Chondrocyte (in vitro differentiated cells): ENCODE data around the gene RNU2-1. TPM values are rescaled to one million over a fixed set of nuclear protein-coding genes. Genes with fewer than 3 reads are reported as not detected.
"Not testable (repeated sequence)": the region's sequence is repeated elsewhere in the genome, so short reads cannot be mapped to it uniquely, and the experiment has no call there.

ENCODE experiments used
- DNase-seq: peaks from one replicate; pipeline ENCODE4 v3.0.0; 2021; ENCODE audit warnings: mixed read lengths, low spot score
- H3K27ac Mint-ChIP-seq: one replicate; pipeline ENCODE4 v1.8.0; 2021; ENCODE audit warnings: mild to moderate bottlenecking, moderate library complexity, mixed read lengths; ENCODE audit not compliant: unreplicated experiment
- H3K27me3 Mint-ChIP-seq: 2 replicates; pipeline ENCODE4 v1.8.0; 2021; ENCODE audit warnings: low read depth, mixed read lengths
- H3K36me3 Mint-ChIP-seq: 2 replicates; pipeline ENCODE4 v1.8.0; 2021; ENCODE audit warnings: low read depth, mixed read lengths
- H3K4me1 Mint-ChIP-seq: 2 replicates; pipeline ENCODE4 v1.8.0; 2021; ENCODE audit warnings: low read depth, mild to moderate bottlenecking, mixed read lengths
- H3K4me3 Mint-ChIP-seq: one replicate; pipeline ENCODE4 v1.8.0; 2021; ENCODE audit warnings: mild to moderate bottlenecking, moderate library complexity, mixed read lengths; ENCODE audit not compliant: unreplicated experiment
- H3K9me3 Mint-ChIP-seq: 2 replicates; pipeline ENCODE4 v1.8.0; 2021; ENCODE audit warnings: low read depth, mixed read lengths
- total RNA-seq: library from RNA; stranded (reverse); gene quantifications from 3 replicates; pipeline ENCODE4 v1.2.1, GENCODE V29; 2021
- TF ChIP-seq, protein P1 (sequence below): fragments of 200-600 bp; sonication (generic); IDR thresholded peaks from 2 replicates; pipeline ENCODE4 v1.5.0; 2021; ENCODE audit warnings: antibody characterized with exemption, mild to moderate bottlenecking, moderate library complexity

Gene RNU2-1
- total RNA-seq, 1 donor from 2014 or later, result 2,934 TPM

DNA sequence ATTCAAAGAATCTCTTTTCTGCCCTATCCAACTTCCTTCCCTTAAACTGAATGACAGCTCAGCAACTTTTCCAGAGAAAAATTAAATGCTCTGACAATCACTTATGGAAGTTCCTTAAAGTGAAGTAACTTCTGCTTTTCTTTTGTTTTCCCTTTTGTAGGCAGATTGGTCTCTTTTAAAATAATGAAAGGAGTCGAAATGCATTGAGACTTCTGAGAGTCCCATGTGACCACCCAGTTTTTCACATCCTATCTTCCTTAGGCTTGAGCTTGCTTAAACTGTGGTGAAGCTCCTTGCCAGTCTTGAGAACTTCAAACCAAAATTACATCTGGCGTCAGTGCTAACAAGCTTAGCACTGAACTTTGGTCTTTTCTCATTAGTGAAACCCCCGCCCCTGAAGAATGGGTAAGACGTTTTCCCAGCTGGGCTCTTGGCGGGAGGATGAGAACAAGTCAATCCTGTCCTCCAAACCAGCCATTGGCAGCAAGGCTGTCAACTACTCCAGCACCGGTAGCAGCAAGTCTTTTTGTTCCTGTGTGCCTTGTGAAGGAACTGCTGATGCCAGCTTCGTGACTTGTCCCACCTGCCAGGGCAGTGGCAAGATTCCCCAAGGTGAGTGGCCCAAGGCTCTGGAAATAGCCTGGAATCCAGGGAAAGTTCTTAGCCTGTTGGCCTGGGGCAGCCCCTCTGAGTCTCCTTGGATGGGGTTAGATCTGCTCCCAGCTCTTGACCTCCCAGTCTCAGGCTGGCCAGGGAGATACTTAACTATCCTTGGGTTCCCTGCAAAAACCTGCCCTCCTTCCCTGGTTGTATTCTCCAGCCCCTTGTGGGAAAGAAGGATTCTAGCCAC lies 20.9 kb downstream of the RNU2-1 start:
- H3K27me3 Mint-ChIP-seq, result no peaks in the 10 kb centered on the region
- no peaks in the 10 kb centered on the region for H3K9me3 Mint-ChIP-seq
- peak overlapping the region; percentile 98 for H3K4me3 Mint-ChIP-seq
- H3K36me3 Mint-ChIP-seq, result peaks cover 20% of the 10 kb centered on the region
- peak overlapping the region; percentile 97 for H3K27ac Mint-ChIP-seq
- TF ChIP-seq, protein P1, sequence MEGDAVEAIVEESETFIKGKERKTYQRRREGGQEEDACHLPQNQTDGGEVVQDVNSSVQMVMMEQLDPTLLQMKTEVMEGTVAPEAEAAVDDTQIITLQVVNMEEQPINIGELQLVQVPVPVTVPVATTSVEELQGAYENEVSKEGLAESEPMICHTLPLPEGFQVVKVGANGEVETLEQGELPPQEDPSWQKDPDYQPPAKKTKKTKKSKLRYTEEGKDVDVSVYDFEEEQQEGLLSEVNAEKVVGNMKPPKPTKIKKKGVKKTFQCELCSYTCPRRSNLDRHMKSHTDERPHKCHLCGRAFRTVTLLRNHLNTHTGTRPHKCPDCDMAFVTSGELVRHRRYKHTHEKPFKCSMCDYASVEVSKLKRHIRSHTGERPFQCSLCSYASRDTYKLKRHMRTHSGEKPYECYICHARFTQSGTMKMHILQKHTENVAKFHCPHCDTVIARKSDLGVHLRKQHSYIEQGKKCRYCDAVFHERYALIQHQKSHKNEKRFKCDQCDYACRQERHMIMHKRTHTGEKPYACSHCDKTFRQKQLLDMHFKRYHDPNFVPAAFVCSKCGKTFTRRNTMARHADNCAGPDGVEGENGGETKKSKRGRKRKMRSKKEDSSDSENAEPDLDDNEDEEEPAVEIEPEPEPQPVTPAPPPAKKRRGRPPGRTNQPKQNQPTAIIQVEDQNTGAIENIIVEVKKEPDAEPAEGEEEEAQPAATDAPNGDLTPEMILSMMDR, result no peak
- no peak for DNase-seq
- peaks cover 33% of the 10 kb centered on the region for H3K4me1 Mint-ChIP-seq

DNA sequence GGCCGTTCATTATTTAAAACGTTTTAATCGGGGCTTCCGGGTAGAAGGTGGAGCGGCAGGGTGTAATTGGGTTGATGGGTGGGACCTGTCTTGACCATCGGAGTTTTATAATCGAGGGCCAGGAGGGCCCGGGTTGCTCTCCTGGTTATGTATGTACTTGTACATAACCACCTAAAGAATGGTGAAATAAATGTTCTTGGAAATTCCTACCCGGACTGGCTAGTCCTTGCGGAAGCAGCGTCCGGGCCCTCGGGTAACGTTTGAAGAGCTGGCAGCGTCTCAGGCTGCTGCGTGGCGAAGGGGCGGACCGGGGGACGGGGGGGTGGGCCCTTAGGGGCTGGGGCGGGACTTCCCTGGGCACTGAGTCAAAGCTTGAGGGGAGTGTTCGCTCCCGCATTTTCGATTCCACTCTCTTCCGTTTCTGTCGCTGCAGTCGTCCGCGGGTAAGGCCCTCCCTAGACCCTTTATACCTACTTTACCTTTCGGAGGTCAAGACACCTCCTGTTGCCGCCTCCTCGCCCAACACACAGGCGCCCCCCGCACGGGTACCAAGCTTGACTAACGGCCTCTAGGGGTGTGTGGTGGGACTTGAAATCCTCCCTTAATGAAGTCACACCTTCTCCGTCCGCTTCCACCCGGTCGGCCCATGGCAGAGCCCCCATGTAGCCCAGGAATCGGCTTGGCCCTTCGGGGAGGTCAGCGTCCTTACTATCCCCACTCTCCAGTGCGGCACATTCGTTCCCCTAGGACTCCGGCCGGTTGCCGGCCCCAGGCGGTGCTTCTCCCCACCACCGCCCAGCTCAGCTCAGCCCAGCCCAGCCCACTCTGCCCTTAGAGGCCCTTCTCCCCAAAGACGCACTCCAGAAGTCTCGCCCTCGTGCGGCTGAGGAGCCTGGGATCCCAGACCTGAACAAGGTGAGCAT lies 22.0 kb downstream of the RNU2-1 start, which contains the start of gene TMEM106A:
TSS of gene TMEM106A (plus strand) at position 396 of the 923 bp plus-strand sequence. CDS start 1,167 bp downstream, outside the sequence.
- peaks cover 33% of the 10 kb centered on the region for H3K4me1 Mint-ChIP-seq
- no peaks in the 10 kb centered on the region for H3K9me3 Mint-ChIP-seq
- peak; percentile 88 for DNase-seq
- H3K4me3 Mint-ChIP-seq, result peak within 1 kb of the TSS; percentile 98
- no peaks in the 10 kb centered on the region for H3K27me3 Mint-ChIP-seq
- TF ChIP-seq, protein P1, result peak; percentile 75
- peaks cover 21% of the 10 kb centered on the region for H3K36me3 Mint-ChIP-seq
- peak within 1 kb of the TSS; percentile 97 for H3K27ac Mint-ChIP-seq

DNA sequence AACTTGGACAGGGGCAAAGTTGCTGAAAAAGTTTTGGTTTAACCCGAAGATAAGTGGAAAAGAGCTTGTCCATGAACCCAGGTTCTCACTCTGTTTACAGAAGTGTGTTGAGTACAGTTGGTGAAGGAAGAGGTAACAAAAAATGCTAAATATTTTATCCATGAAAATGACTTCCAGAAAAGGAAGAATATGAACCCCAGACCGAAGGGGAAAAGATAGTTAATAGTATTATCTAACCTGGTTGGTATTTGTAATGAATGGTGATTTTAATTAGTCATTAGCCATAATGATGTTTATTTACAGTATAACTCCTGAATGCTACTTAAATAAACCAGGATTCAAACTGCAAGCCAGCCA lies 22.7 kb downstream of the RNU2-1 start:
- Mint-ChIP-seq H3K27ac (peak overlapping the region; percentile 97), H3K9me3 (no peaks in the 10 kb centered on the region), H3K27me3 (no peaks in the 10 kb centered on the region), H3K4me3 (peak overlapping the region; percentile 98), H3K4me1 (peaks cover 33% of the 10 kb centered on the region), H3K36me3 (peaks cover 18% of the 10 kb centered on the region)
- no peak for DNase-seq
- TF ChIP-seq, protein P1, result no peak

DNA sequence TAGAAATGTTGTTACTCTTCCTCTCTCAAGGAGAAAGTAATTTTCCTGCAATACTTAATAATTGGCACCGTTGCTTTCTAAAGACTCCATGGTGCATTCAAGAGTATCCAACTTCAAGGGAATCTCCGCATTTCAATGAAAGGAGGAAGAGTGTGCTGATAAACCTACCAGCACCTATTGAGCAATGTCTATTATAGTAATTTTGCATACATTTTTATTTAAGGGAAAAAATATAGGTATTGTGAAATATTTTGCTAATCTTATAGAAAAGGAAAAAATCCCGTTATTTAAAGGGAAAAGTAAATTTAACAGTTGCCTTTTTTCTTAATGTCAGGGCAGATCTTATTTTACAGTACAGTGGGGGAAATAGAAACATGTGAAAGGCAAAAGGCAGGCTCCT lies 23.2 kb downstream of the RNU2-1 start:
- Mint-ChIP-seq H3K4me1 (peaks cover 33% of the 10 kb centered on the region), H3K27ac (peak overlapping the region; percentile 97), H3K4me3 (peak overlapping the region; percentile 98), H3K27me3 (no peaks in the 10 kb centered on the region), H3K36me3 (peaks cover 14% of the 10 kb centered on the region), H3K9me3 (no peaks in the 10 kb centered on the region)
- TF ChIP-seq, protein P1, result no peak
- DNase-seq, result no peak

DNA sequence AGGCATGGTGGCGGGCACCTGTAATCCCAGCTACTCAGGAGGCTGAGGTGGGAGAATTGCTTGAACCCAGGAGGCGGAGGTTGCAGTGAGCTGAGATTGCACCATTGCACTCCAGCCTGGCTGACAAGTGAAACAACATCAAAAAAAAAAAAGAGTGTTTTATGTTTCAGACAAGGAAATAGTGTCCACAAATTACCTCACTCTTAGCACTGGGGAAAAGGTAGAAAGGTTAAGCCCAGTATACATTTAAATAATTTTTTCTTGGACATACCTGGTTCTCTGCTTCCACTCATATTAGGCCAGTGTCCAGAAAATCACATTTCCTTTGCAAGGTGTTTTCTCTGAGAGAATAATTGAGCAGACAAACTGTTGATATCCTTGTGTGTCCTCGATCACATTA lies 30.8 kb downstream of the RNU2-1 start:
- not testable (repeated sequence) for H3K4me1 Mint-ChIP-seq, H3K4me3 Mint-ChIP-seq, H3K9me3 Mint-ChIP-seq, DNase-seq, H3K27me3 Mint-ChIP-seq, H3K27ac Mint-ChIP-seq
- H3K36me3 Mint-ChIP-seq, result peaks cover 35% of the 10 kb centered on the region
